ENCODE results near the gene ZNF628. TPM values are rescaled to one million over a fixed set of nuclear protein-coding genes. Genes with fewer than 3 reads are reported as not detected.

Gene ZNF628
- total RNA-seq, 1 donor from 2014 or later, result 12.7 TPM

- Mint-ChIP-seq H3K9me3 (no peaks in the 10 kb centered on the region), H3K27ac (no peak overlapping the region), H3K4me1 (peaks cover 3% of the 10 kb centered on the region), H3K27me3 (no peaks in the 10 kb centered on the region), H3K36me3 (ENCODE audit: low read depth) (no peaks in the 10 kb centered on the region), H3K4me3 (no peak overlapping the region)
- intact Hi-C loops (cut with micrococcal nuclease), result loop anchor here (1.0 kb wide), 3 partner anchors 9 to 164 kb away; partner anchors contain the start of gene ZNF628
- ATAC-seq (ENCODE audit: low read depth), result peak; percentile 99
- POLR2A ChIA-PET, result interaction anchor here (0.7 to 2.3 kb wide), 6 partner anchors 9 to 164 kb away, joined by 3 to 11 read pairs (median 4); partner anchors contain the start of genes UBE2S and ZNF628
- CTCF ChIA-PET, result interaction anchor here (0.7 to 3.8 kb wide), 19 partner anchors 9 to 349 kb away, joined by 3 to 50 read pairs (median 3); partner anchors contain the start of genes TMEM238, ZNF628 and ZNF865
- TF ChIP-seq CTCF (IDR thresholded peaks at IDR 0.05), result peak; percentile 96
- DNase-seq, result peak; percentile 73
These were observed 9.0 kb upstream of the ZNF628 start for GRCh38 chr19:55467236-55468053.

GRCh38 chr19:55468054-55468393 lies 8.4 kb upstream of the ZNF628 start:
- H3K36me3 Mint-ChIP-seq (ENCODE audit: low read depth), result no peaks in the 10 kb centered on the region
- no peak overlapping the region for H3K27ac Mint-ChIP-seq
- ATAC-seq (ENCODE audit: low read depth) (no peak), DNase-seq (no peak)
- no peak overlapping the region for H3K4me3 Mint-ChIP-seq
- POLR2A ChIA-PET, result interaction anchor here (0.7 to 2.3 kb wide), 5 partner anchors 22 to 214 kb away, joined by 3 to 11 read pairs (median 4); partner anchors contain the start of gene UBE2S
- intact Hi-C loops (cut with micrococcal nuclease), result loop anchor here (1.0 kb wide), 2 partner anchors 36 to 163 kb away; no protein-coding TSS in a partner anchor
- CTCF ChIA-PET, result interaction anchor here (0.7 to 3.8 kb wide), 15 partner anchors 8 to 327 kb away, joined by 3 to 50 read pairs (median 6); partner anchors contain the start of genes TMEM238 and ZNF628
- H3K4me1 Mint-ChIP-seq, result peaks cover 3% of the 10 kb centered on the region
- H3K27me3 Mint-ChIP-seq, result no peaks in the 10 kb centered on the region
- TF ChIP-seq CTCF (IDR thresholded peaks at IDR 0.05), result no peak
- no peaks in the 10 kb centered on the region for H3K9me3 Mint-ChIP-seq

- Mint-ChIP-seq H3K27ac (no peak overlapping the region), H3K36me3 (ENCODE audit: low read depth) (peaks cover 2% of the 10 kb centered on the region), H3K4me1 (peaks cover 10% of the 10 kb centered on the region), H3K27me3 (no peaks in the 10 kb centered on the region), H3K4me3 (no peak overlapping the region), H3K9me3 (no peaks in the 10 kb centered on the region)
- ChIA-PET CTCF (interaction anchor here (1.2 kb wide), 1 partner anchor 32 kb away, joined by 4 read pairs; no protein-coding TSS in a partner anchor), POLR2A (interaction anchor here (0.7 kb wide), 1 partner anchor 12 kb away, joined by 3 read pairs; no protein-coding TSS in a partner anchor)
- TF ChIP-seq CTCF (IDR thresholded peaks at IDR 0.05), result no peak
- intact Hi-C loops (cut with micrococcal nuclease), result no loop called here
- no peak for DNase-seq
- ATAC-seq (ENCODE audit: low read depth), result no peak
These were observed 5.2 kb upstream of the ZNF628 start for GRCh38 chr19:55471266-55471665.

- ChIA-PET CTCF (no interaction called here), POLR2A (no interaction called here)
- no peak for TF ChIP-seq CTCF (IDR thresholded peaks at IDR 0.05)
- peaks cover 2% of the 10 kb centered on the region for H3K36me3 Mint-ChIP-seq (ENCODE audit: low read depth)
- no peak overlapping the region for H3K27ac Mint-ChIP-seq
- no peak for DNase-seq
- ATAC-seq (ENCODE audit: low read depth), result no peak
- intact Hi-C loops (cut with micrococcal nuclease), result no loop called here
- H3K4me1 Mint-ChIP-seq, result peaks cover 17% of the 10 kb centered on the region
- H3K27me3 Mint-ChIP-seq, result no peaks in the 10 kb centered on the region
- H3K9me3 Mint-ChIP-seq, result no peaks in the 10 kb centered on the region
- no peak overlapping the region for H3K4me3 Mint-ChIP-seq
These were observed 4.0 kb upstream of the ZNF628 start for GRCh38 chr19:55472463-55472862.

Measured in activated B cell treated with CpG ODN at 0.5 μM for 24 hours (primary cell).